GM12891 (cell line): Measurements from ENCODE around the gene UGT1A8.

Experiments
- DNase-seq: peaks from one replicate; pipeline ENCODE4 v3.0.0; 2011; ENCODE audit warnings: low spot score; ENCODE audit not compliant: insufficient read length
- FAIRE-seq: peaks from 2 replicates; lab custom pipeline; 2011; peaks lifted over from hg19 to GRCh38; lab: Jason Lieb, UNC
- PAX5 ChIP-seq: IDR thresholded peaks from 2 replicates; pipeline ENCODE4 v1.6.1; 2011; ENCODE audit warnings: low read length, moderate library complexity, mild to moderate bottlenecking; ENCODE audit not compliant: insufficient read depth, severe bottlenecking
- POLR2A ChIP-seq: IDR thresholded peaks from 2 replicates; pipeline ENCODE4 v1.6.1; 2011; ENCODE audit warnings: low read depth, low read length, control low read depth
- POLR2AphosphoS5 ChIP-seq: IDR thresholded peaks from 2 replicates; pipeline ENCODE4 v1.6.1; 2011; ENCODE audit warnings: low read depth, low read length, control low read depth
- POU2F2 ChIP-seq: IDR thresholded peaks from 2 replicates; pipeline ENCODE4 v1.6.1; 2011; ENCODE audit warnings: low read depth, mild to moderate bottlenecking, control low read depth, low read length, moderate library complexity
- SPI1 ChIP-seq: IDR thresholded peaks from 2 replicates; pipeline ENCODE4 v1.6.1; 2011; ENCODE audit warnings: low read depth, low read length, control low read depth
- TAF1 ChIP-seq: IDR thresholded peaks from 2 replicates; pipeline ENCODE4 v1.6.1; 2011; ENCODE audit warnings: low read depth, low read length, control low read depth

Gene UGT1A8

DNA sequence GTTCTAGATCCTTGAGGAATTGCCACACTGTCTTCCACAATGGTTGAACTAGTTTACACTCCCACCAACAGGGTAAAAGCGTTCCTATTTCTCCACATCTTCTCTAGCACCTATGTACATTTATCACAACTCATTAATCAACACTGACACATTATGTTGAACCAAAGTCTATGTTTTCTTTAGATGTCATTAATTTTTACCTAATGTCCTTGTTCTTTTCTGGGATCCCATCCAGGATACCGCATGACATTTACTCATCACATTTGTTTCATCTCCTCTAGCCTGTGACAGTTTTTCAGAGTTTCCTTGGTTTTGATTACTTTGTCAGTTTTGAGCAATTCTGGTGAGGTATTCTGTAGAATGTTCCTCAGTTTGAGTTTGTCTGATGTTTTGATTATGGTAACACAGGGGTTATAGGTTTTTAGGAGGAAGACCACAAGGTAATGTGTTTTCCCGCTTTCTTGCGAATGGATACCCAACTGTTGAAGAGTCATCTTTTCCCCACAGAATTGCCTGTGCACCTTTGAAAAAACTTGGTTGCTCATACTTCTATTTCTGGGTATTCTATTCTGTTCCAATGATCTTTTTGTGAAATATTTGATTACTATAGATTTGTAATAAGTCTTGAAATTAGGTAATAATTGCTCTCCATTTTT, 51.3 kb downstream of the UGT1A8 start:
- DNase-seq: no peak
- TF ChIP-seq SPI1 (no peak), PAX5 (no peak), TAF1 (no peak), POU2F2 (no peak)
- no peak for FAIRE-seq

DNA sequence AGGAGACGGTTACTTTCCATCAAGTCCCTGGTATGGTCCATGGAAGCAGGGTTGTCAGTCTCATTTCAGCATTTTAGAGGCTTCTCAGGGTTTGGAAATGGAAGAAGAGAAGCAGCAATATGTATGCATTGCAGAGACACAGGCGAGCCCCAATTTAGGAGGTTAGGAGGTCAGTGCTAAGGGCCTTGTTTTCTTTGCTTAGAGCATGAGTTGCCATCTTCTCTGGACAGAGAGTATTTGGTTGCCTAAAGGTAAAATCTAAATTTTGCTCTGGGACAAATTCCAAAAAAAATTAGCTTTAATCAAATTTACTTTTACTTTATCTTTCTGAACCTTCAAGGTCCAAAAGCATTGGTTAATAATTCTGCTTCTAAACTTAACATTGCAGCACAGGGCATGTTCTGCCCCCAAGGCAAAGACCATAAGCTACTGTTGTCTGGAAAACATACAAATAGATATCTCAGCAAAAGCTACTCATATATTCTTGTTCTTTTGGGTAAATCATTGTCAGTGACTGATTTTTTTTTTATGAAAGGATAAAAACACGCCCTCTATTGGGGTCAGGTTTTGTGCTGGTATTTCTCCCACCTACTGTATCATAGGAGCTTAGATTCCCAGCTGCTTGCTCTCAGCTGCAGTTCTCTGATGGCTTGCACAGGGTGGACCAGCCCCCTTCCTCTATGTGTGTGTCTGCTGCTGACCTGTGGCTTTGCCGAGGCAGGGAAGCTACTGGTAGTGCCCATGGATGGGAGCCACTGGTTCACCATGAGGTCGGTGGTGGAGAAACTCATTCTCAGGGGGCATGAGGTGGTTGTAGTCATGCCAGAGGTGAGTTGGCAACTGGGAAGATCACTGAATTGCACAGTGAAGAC, 54.1 kb downstream of the UGT1A8 start, which contains the start of gene UGT1A9:
UGT1A9 (plus strand) TSS at position 609 of the 872 bp plus-strand sequence; CDS start at position 646, 37 bp downstream.
- no peak for FAIRE-seq
- no peak for TF ChIP-seq TAF1
- no peak for TF ChIP-seq POLR2A
- TF ChIP-seq SPI1: no peak
- no peak for TF ChIP-seq PAX5
- no peak for TF ChIP-seq POLR2AphosphoS5
- DNase-seq: no peak

GRCh38 chr2:233672886-233673285, 55.5 kb downstream of the UGT1A8 start:
- TF ChIP-seq POU2F2 (no peak), SPI1 (no peak)
- FAIRE-seq: no peak
- no peak for DNase-seq

- DNase-seq (no peak), FAIRE-seq (no peak)
- TF ChIP-seq POU2F2 (no peak), PAX5 (no peak), SPI1 (no peak), TAF1 (no peak), POLR2AphosphoS5 (no peak), POLR2A (no peak)
These were observed 56.5 kb downstream of the UGT1A8 start for GRCh38 chr2:233673896-233674295.

- no peak for TF ChIP-seq PAX5
- TF ChIP-seq TAF1: no peak
- no peak for TF ChIP-seq POU2F2
- no peak for TF ChIP-seq SPI1
- no peak for TF ChIP-seq POLR2AphosphoS5
- TF ChIP-seq POLR2A: no peak
- DNase-seq: no peak
- no peak for FAIRE-seq
These were observed 56.9 kb downstream of the UGT1A8 start for GRCh38 chr2:233674314-233674713.

DNA sequence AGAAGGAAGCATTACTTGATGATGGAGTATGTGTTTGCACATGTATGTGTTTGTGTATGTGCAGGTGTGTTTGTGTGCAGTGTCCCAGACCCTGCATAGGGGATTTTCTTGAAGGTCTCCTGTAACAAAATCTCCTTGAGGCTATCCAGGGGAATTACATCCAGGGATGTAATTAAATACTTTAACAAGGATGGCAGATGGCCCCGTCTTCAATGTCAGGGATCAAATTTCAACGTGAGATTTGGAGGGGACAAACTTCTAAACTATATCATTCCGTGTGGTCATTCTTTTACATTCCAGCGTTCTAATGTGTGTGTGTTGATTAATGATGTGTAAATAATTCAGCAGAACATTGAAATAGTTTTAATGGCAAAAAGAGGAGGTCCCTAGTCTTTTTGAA, 57.6 kb downstream of the UGT1A8 start:
- TF ChIP-seq SPI1 (no peak), POLR2A (no peak), POU2F2 (no peak), TAF1 (no peak), POLR2AphosphoS5 (no peak), PAX5 (no peak)
- DNase-seq (no peak), FAIRE-seq (no peak)

GRCh38 chr2:233676046-233676445, 58.6 kb downstream of the UGT1A8 start:
- FAIRE-seq (no peak), DNase-seq (no peak)
- TF ChIP-seq SPI1 (no peak), POLR2AphosphoS5 (no peak), POU2F2 (no peak), TAF1 (no peak), POLR2A (no peak), PAX5 (no peak)

DNA sequence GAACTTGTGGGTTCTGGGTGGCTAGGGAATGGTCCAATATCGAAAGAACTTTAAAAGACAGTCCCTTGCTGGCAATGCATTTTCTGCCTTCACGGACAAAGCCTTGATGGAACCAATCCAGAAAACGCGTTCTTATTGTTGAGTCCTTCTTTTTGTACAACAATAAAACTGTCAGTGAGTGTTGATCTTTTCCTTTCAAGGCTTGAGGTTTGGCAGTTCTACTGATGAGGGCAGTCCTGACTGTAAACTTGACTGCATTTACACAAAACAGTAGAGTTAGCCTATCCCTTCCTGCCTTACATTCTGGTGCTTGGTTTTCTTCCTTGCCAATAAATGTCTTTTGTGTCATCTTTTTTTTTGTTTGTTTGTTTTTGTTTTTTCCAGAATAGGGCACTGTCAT, 61.8 kb downstream of the UGT1A8 start:
- DNase-seq: no peak
- no peak for TF ChIP-seq POLR2A
- TF ChIP-seq TAF1: no peak
- TF ChIP-seq SPI1: no peak
- no peak for TF ChIP-seq POLR2AphosphoS5
- no peak for TF ChIP-seq PAX5
- no peak for TF ChIP-seq POU2F2
- no peak for FAIRE-seq

GRCh38 chr2:233680361-233681045, 63.1 kb downstream of the UGT1A8 start:
- no peak for FAIRE-seq
- no peak for DNase-seq

DNA sequence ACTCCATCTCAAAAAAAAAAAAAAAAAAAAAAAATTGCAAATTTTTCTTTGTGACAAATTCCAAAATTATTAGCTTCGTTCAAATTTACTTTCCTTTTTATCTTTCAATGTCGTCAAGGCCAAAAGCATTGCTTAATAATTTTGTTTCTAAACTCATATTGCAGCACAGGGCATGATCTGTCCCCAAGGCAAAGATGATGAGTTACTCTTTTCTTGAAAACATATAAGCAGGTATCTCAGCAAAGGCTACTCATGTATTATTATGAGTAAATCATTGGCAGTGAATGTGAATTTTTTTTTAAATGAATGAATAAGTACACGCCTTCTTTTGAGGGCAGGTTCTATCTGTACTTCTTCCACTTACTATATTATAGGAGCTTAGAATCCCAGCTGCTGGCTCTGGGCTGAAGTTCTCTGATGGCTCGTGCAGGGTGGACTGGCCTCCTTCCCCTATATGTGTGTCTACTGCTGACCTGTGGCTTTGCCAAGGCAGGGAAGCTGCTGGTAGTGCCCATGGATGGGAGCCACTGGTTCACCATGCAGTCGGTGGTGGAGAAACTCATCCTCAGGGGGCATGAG, 64.2 kb downstream of the UGT1A8 start, which contains the start of gene UGT1A7:
UGT1A7 (plus strand) TSS at position 381 of the 579 bp plus-strand sequence; CDS start at position 418, 37 bp downstream.
- no peak for FAIRE-seq
- TF ChIP-seq POLR2A (no peak), PAX5 (no peak), POLR2AphosphoS5 (no peak), SPI1 (no peak), POU2F2 (no peak), TAF1 (no peak)
- DNase-seq: no peak

More at GRCh38 chr2:233680361-233681045, 63.1 kb downstream of the UGT1A8 start:
- TF ChIP-seq PAX5 (no peak), POLR2A (no peak), TAF1 (no peak), SPI1 (no peak), POLR2AphosphoS5 (no peak), POU2F2 (no peak)

- TF ChIP-seq TAF1 (no peak), POLR2A (no peak), PAX5 (no peak), SPI1 (no peak), POU2F2 (no peak), POLR2AphosphoS5 (no peak)
- DNase-seq (no peak), FAIRE-seq (no peak)
These were observed 67.2 kb downstream of the UGT1A8 start for GRCh38 chr2:233684640-233685039.
